Measurements from ENCODE around the gene TMEM248. TPM values are rescaled to one million over a fixed set of nuclear protein-coding genes. Genes with fewer than 3 reads are reported as not detected.
A peak's percentile ranks its signal among the peaks of the same experiment; 100 is the strongest.

Gene TMEM248
- total RNA-seq, 3 donors from 2014 or later (not counting 1 experiment from before 2014, with no cell fraction given): 97.3 to 105 (median 103) TPM

GRCh38 chr7:66921918-66922486 is 977 bp downstream of the TMEM248 start:
- DNase-seq (peak in 1 of 2 donors; percentile 65), ATAC-seq (peak; percentile 14 to 21 (median 16))
- H3K4me1 Mint-ChIP-seq: peaks cover 24% of the 10 kb centered on the region in 2 donors
- intact Hi-C loops (cut with micrococcal nuclease): loop anchor here (2.0 kb wide), 3 partner anchors 75 to 293 kb away; partner anchors contain the start of genes KCTD7 and TYW1
- Histone ChIP-seq H3K4me1 (ENCODE audit: control insufficient read depth, insufficient read depth, low read length) (peaks cover 27% of the 10 kb centered on the region), H3K27me3 (ENCODE audit: control insufficient read depth, insufficient read depth, low read length) (no peaks in the 10 kb centered on the region), H3K27ac (ENCODE audit: low read length) (peak overlapping the region; percentile 86), H3K9me3 (ENCODE audit: control insufficient read depth, insufficient read depth, low read length) (no peaks in the 10 kb centered on the region), H3K4me3 (ENCODE audit: low read length) (peak overlapping the region; percentile 65), H3K36me3 (ENCODE audit: control insufficient read depth, insufficient read depth, low read length) (peaks cover 2% of the 10 kb centered on the region)
- TF ChIP-seq CTCF (IDR thresholded peaks at IDR 0.05): no peak
- H3K27ac Mint-ChIP-seq: peak overlapping the region; percentile 97
- H3K9me3 Mint-ChIP-seq: no peaks in the 10 kb centered on the region
- H3K27me3 Mint-ChIP-seq (ENCODE audit: low read depth in 2 of 2): no peaks in the 10 kb centered on the region
- no peaks in the 10 kb centered on the region for H3K36me3 Mint-ChIP-seq
- peak overlapping the region; percentile 96 for H3K4me3 Mint-ChIP-seq
- 1% methylated on average over 15 of the region's 15 CpGs for WGBS (ENCODE audit: insufficient coverage)

GRCh38 chr7:66925255-66925654 is 4.2 kb downstream of the TMEM248 start:
- H3K27ac Mint-ChIP-seq: peak overlapping the region; percentile 10 to 43
- intact Hi-C loops (cut with micrococcal nuclease): no loop called here
- TF ChIP-seq CTCF (IDR thresholded peaks at IDR 0.05): no peak
- ATAC-seq (no peak), DNase-seq (no peak)
- H3K4me3 Mint-ChIP-seq: no peak overlapping the region
- H3K36me3 ChIP-seq (ENCODE audit: control insufficient read depth, insufficient read depth, low read length): peaks cover 2% of the 10 kb centered on the region
- no peaks in the 10 kb centered on the region for H3K9me3 Mint-ChIP-seq
- WGBS (ENCODE audit: insufficient coverage): 95% methylated on average over 3 of the region's 3 CpGs
- peaks cover 38% of the 10 kb centered on the region for H3K4me1 ChIP-seq (ENCODE audit: control insufficient read depth, insufficient read depth, low read length)
- peaks cover 49 to 51% of the 10 kb centered on the region in 2 donors for H3K4me1 Mint-ChIP-seq
- H3K27ac ChIP-seq (ENCODE audit: low read length): no peak overlapping the region
- no peaks in the 10 kb centered on the region for H3K36me3 Mint-ChIP-seq
- no peak overlapping the region for H3K4me3 ChIP-seq (ENCODE audit: low read length)
- no peaks in the 10 kb centered on the region for H3K27me3 Mint-ChIP-seq (ENCODE audit: low read depth in 2 of 2)
- H3K27me3 ChIP-seq (ENCODE audit: control insufficient read depth, insufficient read depth, low read length): no peaks in the 10 kb centered on the region
- no peaks in the 10 kb centered on the region for H3K9me3 ChIP-seq (ENCODE audit: control insufficient read depth, insufficient read depth, low read length)

- Mint-ChIP-seq H3K36me3 (no peaks in the 10 kb centered on the region), H3K27me3 (ENCODE audit: low read depth in 2 of 2) (no peaks in the 10 kb centered on the region), H3K4me3 (no peak overlapping the region), H3K9me3 (no peaks in the 10 kb centered on the region), H3K4me1 (peaks cover 48 to 49% of the 10 kb centered on the region in 2 donors), H3K27ac (peak overlapping the region in 1 of 2 donors; percentile 52)
- intact Hi-C loops (cut with micrococcal nuclease): no loop called here
- DNase-seq (no peak), ATAC-seq (no peak)
- H3K4me1 ChIP-seq (ENCODE audit: control insufficient read depth, insufficient read depth, low read length): peaks cover 29% of the 10 kb centered on the region
- no peaks in the 10 kb centered on the region for H3K27me3 ChIP-seq (ENCODE audit: control insufficient read depth, insufficient read depth, low read length)
- no peak for TF ChIP-seq CTCF (IDR thresholded peaks at IDR 0.05)
- no peaks in the 10 kb centered on the region for H3K9me3 ChIP-seq (ENCODE audit: control insufficient read depth, insufficient read depth, low read length)
- no peak overlapping the region for H3K27ac ChIP-seq (ENCODE audit: low read length)
- 91% methylated on average over 6 of the region's 7 CpGs for WGBS (ENCODE audit: insufficient coverage)
- no peak overlapping the region for H3K4me3 ChIP-seq (ENCODE audit: low read length)
- peaks cover 2% of the 10 kb centered on the region for H3K36me3 ChIP-seq (ENCODE audit: control insufficient read depth, insufficient read depth, low read length)
These were observed 6.4 kb downstream of the TMEM248 start for GRCh38 chr7:66927348-66927948.
